GM21360 (cell line): ENCODE data around the gene CCDC185.
"Not testable (repeated sequence)": the region's sequence is repeated elsewhere in the genome, so short reads cannot be mapped to it uniquely, and the experiment has no call there.

Source experiments
- ATAC-seq: cut with Tn5 transposase; IDR thresholded peaks from one replicate; pipeline ENCODE4 v1.9.1; 2021; ENCODE audit warnings: mild to moderate bottlenecking, moderate library complexity; ENCODE audit not compliant: unreplicated experiment

Gene CCDC185

GRCh38 chr1:223394242-223394641 lies 1.0 kb downstream of the CCDC185 start:
- ATAC-seq, result no peak

GRCh38 chr1:223394706-223395105 lies 1.5 kb downstream of the CCDC185 start:
- ATAC-seq, result no peak

- ATAC-seq, result not testable (repeated sequence)
These were observed 6.2 kb downstream of the CCDC185 start for GRCh38 chr1:223399393-223399792.

- no peak for ATAC-seq
These were observed 8.9 kb downstream of the CCDC185 start for GRCh38 chr1:223401873-223402789.

GRCh38 chr1:223402790-223403142 lies 9.6 kb downstream of the CCDC185 start:
- no peak for ATAC-seq

GRCh38 chr1:223403184-223403815 lies 10.1 kb downstream of the CCDC185 start:
- ATAC-seq, result no peak

- no peak for ATAC-seq
These were observed 12.3 kb downstream of the CCDC185 start for GRCh38 chr1:223405507-223405906.

- ATAC-seq, result no peak
These were observed 16.8 kb downstream of the CCDC185 start for GRCh38 chr1:223410036-223410435.

- ATAC-seq, result no peak
These were observed 18.1 kb downstream of the CCDC185 start for GRCh38 chr1:223411309-223411708.

GRCh38 chr1:223411710-223412109 lies 18.5 kb downstream of the CCDC185 start:
- no peak for ATAC-seq

GRCh38 chr1:223413216-223413615 lies 20.0 kb downstream of the CCDC185 start:
- ATAC-seq, result no peak

- no peak for ATAC-seq
These were observed 24.2 kb downstream of the CCDC185 start for GRCh38 chr1:223417444-223417843.

- no peak for ATAC-seq
These were observed 24.9 kb downstream of the CCDC185 start for GRCh38 chr1:223417903-223418663.

- no peak for ATAC-seq
These were observed 25.9 kb downstream of the CCDC185 start for GRCh38 chr1:223419115-223419514.

GRCh38 chr1:223419561-223419960 lies 26.3 kb downstream of the CCDC185 start:
- no peak for ATAC-seq

- no peak for ATAC-seq
These were observed 27.8 kb downstream of the CCDC185 start for GRCh38 chr1:223421025-223421424.

- no peak for ATAC-seq
These were observed 28.5 kb downstream of the CCDC185 start for GRCh38 chr1:223421676-223422075.

GRCh38 chr1:223422911-223423310 lies 29.7 kb downstream of the CCDC185 start:
- no peak for ATAC-seq

- ATAC-seq, result no peak
These were observed 30.5 kb downstream of the CCDC185 start for GRCh38 chr1:223423641-223424233.

- no peak for ATAC-seq
These were observed 32.3 kb downstream of the CCDC185 start for GRCh38 chr1:223425550-223425949.

- ATAC-seq, result no peak
These were observed 33.7 kb downstream of the CCDC185 start for GRCh38 chr1:223426936-223427335.
